ENCODE data around the gene CCR5.

CCR5 gene

DNA sequence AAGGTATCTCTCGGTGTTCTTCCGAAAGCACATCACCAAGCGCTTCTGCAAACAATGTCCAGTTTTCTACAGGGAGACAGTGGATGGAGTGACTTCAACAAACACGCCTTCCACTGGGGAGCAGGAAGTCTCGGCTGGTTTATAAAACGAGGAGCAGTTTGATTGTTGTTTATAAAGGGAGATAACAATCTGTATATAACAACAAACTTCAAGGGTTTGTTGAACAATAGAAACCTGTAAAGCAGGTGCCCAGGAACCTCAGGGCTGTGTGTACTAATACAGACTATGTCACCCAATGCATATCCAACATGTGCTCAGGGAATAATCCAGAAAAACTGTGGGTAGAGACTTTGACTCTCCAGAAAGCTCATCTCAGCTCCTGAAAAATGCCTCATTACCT lies 12.3 kb upstream of the CCR5 start:
- DNase-seq (ENCODE audit: low read depth in 2 of 2) = no peak

DNA sequence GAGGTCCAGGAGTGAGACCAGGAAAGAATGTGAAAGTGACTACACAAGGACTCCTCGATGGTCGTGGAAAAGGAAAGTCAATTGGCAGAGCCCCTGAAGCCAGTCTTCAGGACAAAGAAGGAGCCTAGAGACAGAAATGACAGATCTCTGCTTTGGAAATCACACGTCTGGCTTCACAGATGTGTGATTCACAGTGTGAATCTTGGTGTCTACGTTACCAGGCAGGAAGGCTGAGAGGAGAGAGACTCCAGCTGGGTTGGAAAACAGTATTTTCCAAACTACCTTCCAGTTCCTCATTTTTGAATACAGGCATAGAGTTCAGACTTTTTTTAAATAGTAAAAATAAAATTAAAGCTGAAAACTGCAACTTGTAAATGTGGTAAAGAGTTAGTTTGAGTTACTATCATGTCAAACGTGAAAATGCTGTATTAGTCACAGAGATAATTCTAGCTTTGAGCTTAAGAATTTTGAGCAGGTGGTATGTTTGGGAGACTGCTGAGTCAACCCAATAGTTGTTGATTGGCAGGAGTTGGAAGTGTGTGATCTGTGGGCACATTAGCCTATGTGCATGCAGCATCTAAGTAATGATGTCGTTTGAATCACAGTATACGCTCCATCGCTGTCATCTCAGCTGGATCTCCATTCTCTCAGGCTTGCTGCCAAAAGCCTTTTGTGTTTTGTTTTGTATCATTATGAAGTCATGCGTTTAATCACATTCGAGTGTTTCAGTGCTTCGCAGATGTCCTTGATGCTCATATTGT lies 10.8 kb upstream of the CCR5 start:
- no peak for DNase-seq (ENCODE audit: low read depth in 2 of 2)

DNA sequence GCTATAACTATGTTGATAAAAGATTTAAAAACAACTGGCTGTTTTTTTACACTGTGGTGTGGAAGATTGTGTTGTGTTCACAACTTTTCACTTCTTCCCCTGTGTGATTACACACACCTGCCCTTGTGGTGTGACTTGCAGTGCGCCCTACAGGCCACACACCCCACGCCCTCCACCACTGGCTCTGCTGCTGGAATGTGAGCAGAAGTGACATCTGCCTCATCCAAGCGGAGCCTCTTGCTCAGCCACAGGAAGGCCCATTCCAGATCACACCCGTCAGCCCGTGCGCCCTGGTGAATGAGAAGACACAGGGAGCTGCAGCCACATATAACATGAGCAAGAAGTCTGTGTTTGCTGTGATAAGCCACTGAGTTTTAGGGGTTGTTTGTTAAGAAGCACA lies 9.8 kb upstream of the CCR5 start:
- no peak for DNase-seq (ENCODE audit: low read depth in 2 of 2)

DNA sequence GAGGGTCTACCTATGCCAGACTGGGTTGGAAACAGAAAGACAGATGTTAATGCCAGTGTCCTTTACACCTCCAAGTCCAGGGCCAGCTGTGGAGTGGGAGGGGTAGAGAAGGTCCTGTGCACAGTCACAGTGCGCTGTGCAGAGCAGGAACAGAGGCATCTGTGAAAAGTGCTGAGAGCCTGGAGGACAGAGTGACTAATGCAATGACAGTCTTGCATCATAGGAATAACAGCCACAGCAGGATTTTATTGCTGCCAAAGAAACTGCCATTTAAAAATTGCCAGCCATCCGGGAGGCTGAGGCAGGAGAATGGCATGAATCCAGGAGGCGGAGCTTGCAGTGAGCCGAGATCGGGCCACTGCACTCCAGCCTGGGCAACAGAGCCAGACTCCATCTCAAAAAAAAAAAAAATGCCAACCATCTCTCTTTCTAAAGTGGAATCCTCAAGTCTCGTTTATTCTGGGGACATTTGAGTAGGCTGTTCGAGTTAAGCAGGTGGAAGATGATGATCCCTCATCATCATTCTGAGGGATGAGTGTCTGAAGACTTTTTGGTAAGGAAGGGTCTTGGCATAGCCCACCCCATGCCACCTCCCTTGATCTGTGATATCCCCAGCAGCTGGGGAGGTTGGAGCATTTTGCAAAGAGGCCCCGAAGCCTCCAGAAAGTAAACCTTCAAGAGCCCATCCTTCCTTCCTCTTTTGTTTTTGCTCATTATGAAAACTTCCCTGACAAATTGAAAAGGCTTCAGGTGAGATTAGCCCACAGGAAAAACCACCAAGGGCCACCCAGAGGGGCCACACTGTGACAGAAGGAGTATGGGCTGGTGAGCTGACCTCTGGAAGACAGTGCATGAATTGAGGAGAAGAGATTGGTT lies 9.1 kb upstream of the CCR5 start:
- DNase-seq (ENCODE audit: low read depth in 2 of 2) = no peak

DNA sequence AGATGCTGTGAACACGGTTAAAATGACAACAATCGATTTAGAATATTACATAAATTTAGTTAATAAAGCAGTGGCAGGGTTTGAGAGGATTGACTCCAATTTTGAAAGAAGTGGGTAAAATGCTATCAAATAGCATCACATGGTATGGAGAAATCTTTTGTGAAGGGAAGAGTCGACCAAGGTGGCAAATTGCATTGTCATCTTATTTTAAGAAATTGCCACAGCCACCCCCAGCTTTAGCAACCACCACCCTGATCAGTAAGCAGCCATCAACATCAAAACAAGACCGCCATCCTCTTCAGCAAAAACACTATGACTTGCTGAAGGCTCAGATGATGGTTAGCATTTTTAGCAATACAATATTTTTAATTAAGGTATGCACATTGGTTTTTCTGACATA lies 5.7 kb upstream of the CCR5 start:
- DNase-seq (ENCODE audit: low read depth in 2 of 2) = no peak

DNA sequence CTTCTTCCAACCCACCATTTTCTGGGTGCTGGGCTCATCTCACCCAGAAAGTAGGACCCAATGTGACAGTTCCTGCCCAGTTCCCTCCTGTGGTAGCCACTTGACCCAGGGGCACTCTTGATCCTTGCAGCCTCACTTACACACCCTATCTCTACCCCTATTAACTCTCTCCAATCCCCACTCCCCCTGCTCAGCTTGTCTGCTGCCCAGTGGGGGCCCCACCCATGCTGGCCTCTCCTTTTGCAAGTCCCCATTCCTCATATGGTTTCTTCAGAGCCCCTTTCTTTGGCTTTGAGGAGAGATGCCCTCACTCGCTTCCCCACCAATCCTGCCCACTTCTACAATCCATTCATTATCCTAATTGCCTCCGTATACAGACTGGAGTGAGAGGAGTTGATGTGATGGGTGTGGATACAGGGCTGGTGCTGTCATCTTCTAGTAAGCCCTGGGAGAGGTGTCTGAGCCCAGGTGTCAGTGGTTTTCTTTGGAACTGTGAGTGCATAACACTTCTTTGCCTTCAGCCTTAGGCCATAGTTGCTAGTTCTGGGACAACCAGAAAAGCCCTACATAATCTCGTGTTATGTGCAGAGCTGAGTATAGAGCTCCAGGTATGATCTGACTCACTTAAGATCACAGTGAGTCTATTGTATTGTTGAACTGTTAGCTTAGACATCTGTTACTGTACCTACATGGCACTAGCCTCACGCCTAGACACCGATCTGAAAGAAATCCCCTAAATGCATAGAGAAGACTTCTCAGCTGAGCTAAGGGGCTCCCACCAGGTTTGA lies 4.8 kb upstream of the CCR5 start:
- DNase-seq (ENCODE audit: low read depth in 2 of 2) = no peak

DNA sequence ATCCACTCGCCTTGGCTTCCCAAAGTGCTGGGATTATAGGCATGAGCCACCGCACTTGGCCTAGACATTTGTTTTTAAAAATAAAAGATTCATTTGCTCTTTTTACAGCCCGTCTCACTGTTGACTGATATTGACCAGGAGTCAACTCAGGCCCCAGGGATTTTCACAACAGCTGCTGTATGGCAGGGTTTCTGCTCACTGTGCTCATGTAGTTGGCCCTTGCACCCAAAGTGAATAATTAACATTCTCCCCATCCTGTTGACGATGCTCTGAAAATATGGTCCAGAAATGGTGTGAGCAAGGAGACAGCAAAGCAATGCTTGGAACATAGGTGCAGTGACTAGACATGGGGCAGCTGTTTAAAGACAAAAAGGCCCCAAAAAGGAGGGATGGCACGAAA lies 2.9 kb upstream of the CCR5 start:
- DNase-seq (ENCODE audit: low read depth in 2 of 2) = no peak

DNA sequence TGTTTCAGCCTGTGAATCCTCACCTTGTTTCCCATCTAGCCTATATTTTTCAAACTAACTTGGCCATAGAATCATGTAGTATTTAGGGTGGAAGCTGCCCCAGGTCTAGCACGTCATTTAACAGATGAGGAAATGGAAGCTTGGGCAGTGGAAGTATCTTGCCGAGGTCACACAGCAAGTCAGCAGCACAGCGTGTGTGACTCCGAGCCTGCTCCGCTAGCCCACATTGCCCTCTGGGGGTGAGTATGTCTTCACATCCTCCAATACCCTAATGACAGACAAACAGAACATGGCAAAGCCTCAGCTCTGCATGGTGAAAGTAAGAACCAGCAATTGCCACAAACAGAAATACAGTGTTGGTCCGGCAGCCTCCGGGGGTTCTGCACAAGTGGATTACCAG lies 2.2 kb upstream of the CCR5 start:
- peak in 1 of 2 experiments; percentile 33 for DNase-seq (ENCODE audit: low read depth in 2 of 2)

DNA sequence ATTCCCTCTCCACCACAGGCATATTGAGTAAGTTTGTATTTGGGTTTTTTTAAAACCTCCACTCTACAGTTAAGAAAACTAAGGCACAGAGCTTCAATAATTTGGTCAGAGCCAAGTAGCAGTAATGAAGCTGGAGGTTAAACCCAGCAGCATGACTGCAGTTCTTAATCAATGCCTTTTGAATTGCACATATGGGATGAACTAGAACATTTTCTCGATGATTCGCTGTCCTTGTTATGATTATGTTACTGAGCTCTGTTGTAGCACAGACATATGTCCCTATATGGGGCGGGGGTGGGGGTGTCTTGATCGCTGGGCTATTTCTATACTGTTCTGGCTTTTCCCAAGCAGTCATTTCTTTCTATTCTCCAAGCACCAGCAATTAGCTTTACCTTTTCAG lies 1.6 kb upstream of the CCR5 start:
- no peak for DNase-seq (ENCODE audit: low read depth in 2 of 2)

DNA sequence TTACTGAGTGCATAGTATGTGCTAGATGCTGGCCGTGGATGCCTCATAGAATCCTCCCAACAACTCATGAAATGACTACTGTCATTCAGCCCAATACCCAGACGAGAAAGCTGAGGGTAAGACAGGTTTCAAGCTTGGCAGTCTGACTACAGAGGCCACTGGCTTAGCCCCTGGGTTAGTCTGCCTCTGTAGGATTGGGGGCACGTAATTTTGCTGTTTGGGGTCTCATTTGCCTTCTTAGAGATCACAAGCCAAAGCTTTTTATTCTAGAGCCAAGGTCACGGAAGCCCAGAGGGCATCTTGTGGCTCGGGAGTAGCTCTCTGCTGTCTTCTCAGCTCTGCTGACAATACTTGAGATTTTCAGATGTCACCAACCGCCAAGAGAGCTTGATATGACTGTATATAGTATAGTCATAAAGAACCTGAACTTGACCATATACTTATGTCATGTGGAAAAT lies 1.0 kb upstream of the CCR5 start:
- peak in 1 of 2 experiments; percentile 31 for DNase-seq (ENCODE audit: low read depth in 2 of 2)

DNA sequence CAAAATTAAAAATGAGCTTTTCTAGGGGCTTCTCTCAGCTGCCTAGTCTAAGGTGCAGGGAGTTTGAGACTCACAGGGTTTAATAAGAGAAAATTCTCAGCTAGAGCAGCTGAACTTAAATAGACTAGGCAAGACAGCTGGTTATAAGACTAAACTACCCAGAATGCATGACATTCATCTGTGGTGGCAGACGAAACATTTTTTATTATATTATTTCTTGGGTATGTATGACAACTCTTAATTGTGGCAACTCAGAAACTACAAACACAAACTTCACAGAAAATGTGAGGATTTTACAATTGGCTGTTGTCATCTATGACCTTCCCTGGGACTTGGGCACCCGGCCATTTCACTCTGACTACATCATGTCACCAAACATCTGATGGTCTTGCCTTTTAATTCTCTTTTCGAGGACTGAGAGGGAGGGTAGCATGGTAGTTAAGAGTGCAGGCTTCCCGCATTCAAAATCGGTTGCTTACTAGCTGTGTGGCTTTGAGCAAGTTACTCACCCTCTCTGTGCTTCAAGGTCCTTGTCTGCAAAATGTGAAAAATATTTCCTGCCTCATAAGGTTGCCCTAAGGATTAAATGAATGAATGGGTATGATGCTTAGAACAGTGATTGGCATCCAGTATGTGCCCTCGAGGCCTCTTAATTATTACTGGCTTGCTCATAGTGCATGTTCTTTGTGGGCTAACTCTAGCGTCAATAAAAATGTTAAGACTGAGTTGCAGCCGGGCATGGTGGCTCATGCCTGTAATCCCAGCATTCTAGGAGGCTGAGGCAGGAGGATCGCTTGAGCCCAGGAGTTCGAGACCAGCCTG lies 984 bp downstream of the CCR5 start:
- no peak for DNase-seq (ENCODE audit: low read depth in 2 of 2)

DNA sequence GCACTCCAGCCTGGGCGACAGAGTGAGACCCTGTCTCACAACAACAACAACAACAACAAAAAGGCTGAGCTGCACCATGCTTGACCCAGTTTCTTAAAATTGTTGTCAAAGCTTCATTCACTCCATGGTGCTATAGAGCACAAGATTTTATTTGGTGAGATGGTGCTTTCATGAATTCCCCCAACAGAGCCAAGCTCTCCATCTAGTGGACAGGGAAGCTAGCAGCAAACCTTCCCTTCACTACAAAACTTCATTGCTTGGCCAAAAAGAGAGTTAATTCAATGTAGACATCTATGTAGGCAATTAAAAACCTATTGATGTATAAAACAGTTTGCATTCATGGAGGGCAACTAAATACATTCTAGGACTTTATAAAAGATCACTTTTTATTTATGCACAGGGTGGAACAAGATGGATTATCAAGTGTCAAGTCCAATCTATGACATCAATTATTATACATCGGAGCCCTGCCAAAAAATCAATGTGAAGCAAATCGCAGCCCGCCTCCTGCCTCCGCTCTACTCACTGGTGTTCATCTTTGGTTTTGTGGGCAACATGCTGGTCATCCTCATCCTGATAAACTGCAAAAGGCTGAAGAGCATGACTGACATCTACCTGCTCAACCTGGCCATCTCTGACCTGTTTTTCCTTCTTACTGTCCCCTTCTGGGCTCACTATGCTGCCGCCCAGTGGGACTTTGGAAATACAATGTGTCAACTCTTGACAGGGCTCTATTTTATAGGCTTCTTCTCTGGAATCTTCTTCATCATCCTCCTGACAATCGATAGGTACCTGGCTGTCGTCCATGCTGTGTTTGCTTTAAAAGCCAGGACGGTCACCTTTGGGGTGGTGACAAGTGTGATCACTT lies 2.0 kb downstream of the CCR5 start:
- no peak for DNase-seq (ENCODE audit: low read depth in 2 of 2)

DNA sequence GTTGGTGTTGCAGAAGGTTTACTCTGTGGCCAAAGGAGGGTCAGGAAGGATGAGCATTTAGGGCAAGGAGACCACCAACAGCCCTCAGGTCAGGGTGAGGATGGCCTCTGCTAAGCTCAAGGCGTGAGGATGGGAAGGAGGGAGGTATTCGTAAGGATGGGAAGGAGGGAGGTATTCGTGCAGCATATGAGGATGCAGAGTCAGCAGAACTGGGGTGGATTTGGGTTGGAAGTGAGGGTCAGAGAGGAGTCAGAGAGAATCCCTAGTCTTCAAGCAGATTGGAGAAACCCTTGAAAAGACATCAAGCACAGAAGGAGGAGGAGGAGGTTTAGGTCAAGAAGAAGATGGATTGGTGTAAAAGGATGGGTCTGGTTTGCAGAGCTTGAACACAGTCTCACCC lies 4.0 kb downstream of the CCR5 start:
- no peak for DNase-seq (ENCODE audit: low read depth in 2 of 2)

DNA sequence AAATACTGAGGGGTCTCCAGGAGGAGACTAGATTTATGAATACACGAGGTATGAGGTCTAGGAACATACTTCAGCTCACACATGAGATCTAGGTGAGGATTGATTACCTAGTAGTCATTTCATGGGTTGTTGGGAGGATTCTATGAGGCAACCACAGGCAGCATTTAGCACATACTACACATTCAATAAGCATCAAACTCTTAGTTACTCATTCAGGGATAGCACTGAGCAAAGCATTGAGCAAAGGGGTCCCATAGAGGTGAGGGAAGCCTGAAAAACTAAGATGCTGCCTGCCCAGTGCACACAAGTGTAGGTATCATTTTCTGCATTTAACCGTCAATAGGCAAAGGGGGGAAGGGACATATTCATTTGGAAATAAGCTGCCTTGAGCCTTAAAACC lies 4.5 kb downstream of the CCR5 start:
- DNase-seq (ENCODE audit: low read depth in 2 of 2) = no peak

DNA sequence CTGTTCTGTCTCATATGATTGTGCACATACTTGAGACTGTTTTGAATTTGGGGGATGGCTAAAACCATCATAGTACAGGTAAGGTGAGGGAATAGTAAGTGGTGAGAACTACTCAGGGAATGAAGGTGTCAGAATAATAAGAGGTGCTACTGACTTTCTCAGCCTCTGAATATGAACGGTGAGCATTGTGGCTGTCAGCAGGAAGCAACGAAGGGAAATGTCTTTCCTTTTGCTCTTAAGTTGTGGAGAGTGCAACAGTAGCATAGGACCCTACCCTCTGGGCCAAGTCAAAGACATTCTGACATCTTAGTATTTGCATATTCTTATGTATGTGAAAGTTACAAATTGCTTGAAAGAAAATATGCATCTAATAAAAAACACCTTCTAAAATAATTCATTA lies 5.1 kb downstream of the CCR5 start:
- DNase-seq (ENCODE audit: low read depth in 2 of 2) = no peak

DNA sequence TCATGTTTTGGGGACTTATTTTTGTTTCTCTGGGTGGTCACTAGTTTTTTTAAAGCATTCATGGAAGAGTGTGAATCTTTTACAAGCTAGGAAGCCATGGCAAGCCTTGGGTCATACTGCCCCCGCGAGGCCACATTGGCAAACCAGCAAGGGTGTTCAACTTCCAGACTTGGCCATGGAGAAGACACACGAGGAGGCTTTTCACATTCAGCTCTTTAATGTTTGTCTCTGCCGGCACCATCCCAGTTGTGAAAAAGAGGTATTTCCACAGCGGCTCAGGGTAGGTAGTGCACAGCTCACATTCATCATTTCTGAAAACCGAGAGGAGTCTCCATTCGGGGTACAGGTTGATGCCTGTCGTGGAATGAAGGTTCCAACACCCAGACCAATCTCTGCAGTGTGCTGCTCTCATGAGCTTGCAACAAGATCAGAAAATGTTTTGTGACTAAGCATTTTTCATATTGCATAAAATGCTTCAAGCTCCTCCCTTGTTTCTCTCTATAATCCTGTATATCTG lies 7.7 kb downstream of the CCR5 start:
- peak; percentile 40 to 67 for DNase-seq (ENCODE audit: low read depth in 2 of 2)

DNA sequence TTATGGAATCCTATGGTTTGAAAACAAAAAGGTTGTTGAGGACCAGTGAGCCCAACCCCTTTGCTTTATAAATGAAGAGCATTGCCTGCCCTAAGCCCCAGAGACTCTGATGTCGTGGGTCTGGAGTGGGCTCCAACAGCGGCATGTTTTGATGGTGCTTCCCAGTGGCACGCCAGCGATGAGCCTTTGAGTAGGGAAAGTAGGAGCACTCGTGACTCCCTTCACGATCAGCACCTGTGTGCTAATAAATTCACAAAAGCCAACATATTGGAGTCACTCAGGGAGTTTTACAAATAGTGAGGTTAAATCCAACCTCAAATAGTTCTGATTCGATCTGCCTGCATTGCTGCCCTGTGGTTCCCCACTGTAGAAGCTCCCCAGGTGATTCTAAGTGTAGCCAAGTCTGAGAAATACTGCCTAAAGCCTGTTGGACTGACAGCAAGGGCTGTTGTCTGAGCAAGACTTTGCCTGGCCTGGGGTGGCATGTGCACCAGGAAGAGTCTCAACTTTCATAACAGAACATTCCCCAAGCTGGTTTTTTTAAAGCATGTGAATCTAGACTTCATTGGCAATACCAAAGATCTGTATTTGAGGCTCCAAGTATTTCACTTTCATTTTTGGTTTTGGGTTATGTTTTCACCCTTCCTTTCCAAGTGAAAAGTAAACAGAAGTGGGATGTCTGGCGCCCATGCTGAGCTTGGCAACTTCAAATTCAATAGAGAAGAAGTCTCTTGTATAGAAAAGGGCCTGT lies 9.9 kb downstream of the CCR5 start:
- DNase-seq (ENCODE audit: low read depth in 2 of 2) = no peak

DNA sequence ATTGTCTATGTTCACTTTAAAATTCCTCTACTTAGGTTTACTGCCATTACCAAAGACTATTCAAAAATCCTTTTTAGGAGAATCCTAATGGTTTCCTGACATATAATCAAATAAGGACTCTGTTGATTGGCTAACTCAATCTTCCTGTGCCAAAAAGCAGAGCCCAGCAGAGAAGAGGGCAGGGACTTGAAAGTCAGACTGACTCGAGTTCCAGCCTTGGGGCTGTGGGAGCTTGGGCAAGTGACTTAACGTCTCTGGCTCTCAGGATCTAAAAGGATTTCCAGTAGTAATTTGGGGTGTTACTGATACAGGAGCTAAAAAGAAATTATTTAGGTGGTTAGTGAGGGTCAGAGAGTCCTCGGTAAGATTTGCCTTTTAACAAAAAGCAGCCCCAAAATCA lies 10.9 kb downstream of the CCR5 start:
- DNase-seq (ENCODE audit: low read depth in 2 of 2) = no peak

DNA sequence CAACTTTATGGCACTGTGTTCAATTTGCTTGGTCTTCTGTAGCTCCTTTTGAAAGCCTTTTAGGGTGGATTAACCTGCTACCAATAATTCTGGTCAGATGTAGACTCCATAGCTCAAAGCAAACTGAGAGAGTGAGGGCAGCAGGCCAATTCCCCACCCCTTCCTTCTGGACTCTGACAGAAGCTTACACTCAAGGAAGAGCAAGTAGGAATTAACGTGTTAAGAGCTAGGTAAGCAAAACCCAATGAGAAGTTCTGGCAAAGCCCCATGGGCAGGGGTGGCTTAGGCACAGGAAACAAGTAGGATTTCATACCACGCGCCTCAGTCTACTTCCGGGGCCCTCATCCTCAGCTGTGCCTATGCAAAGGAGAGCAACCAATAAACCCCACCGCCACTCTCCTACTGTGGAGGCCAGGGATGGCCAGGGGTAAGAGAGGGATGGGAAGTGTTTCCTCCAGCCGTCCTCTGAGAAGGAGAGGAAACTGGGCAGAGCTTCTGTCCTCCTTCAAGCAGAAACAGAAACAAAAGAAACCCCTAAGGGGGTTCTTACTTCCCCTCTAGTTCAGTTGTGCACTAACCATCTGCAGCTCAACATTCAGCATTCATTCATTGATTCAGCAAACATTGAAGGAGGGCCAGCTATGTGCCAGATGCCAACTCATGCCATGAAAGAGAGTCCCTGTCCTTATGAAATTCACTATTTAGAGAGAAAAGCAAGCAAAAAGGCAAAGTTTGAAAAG lies 12.6 kb downstream of the CCR5 start:
- no peak for DNase-seq (ENCODE audit: low read depth in 2 of 2)
